CD14-positive monocyte (primary cell): ENCODE measurements around the gene CFAP126. TPM values are rescaled to one million over a fixed set of nuclear protein-coding genes. Genes with fewer than 3 reads are reported as not detected.

Source experiments
- DNase-seq, 3 donors: peaks; one replicate each; pipeline ENCODE4 v3.0.0-alpha.2; 2011 to 2022
- H2AFZ ChIP-seq: 2 replicates; pipeline ENCODE4 v1.6.0; 2012; ENCODE audit warnings: mild to moderate bottlenecking, low read depth, low read length, inconsistent platforms; ENCODE audit not compliant: insufficient read depth, poor library complexity, severe bottlenecking
- H3K27ac ChIP-seq, 2 donors: 1 replicate in 1 of 2; 2 replicates in 1 of 2; pipeline ENCODE4 v1.5.1; 2012 to 2013; ENCODE audit warnings: low read length in 2 of 2, control low read depth in 1 of 2, inconsistent platforms in 1 of 2, low read depth in 1 of 2, mild to moderate bottlenecking in 1 of 2
- H3K27me3 ChIP-seq, 2 donors: one replicate each; pipeline versions ENCODE4 v1.6.0 to v1.6.1; 2011 to 2013; ENCODE audit warnings: low read length in 2 of 2; ENCODE audit not compliant: control insufficient read depth in 2 of 2, insufficient read depth in 2 of 2
- H3K36me3 ChIP-seq, 2 donors: replicated peaks in 1 of 2; 1 replicate in 1 of 2; 2 replicates in 1 of 2; pipeline versions ENCODE4 v1.5.1 to v1.6.1; 2012 to 2013; ENCODE audit warnings: low read length in 2 of 2, control low read depth in 1 of 2, inconsistent platforms in 1 of 2, mild to moderate bottlenecking in 1 of 2; ENCODE audit not compliant: insufficient read depth in 2 of 2, control insufficient read depth in 1 of 2
- H3K4me1 ChIP-seq, 2 donors: 1 replicate in 1 of 2; 2 replicates in 1 of 2; pipeline versions ENCODE4 v1.5.1 to v1.6.1; 2012 to 2013; ENCODE audit warnings: low read length in 2 of 2, control low read depth in 1 of 2, inconsistent platforms in 1 of 2, mild to moderate bottlenecking in 1 of 2, moderate library complexity in 1 of 2; ENCODE audit not compliant: insufficient read depth in 2 of 2, control insufficient read depth in 1 of 2
- H3K4me2 ChIP-seq: replicated peaks from 2 replicates; pipeline ENCODE3; 2012; ENCODE audit warnings: low read length, moderate library complexity, mild to moderate bottlenecking; ENCODE audit not compliant: poor library complexity, severe bottlenecking; ENCODE audit errors: extremely low read depth
- H3K4me3 ChIP-seq, 3 experiments: fragments of 200-600 bp in 1 of 3; sonication (generic) in 1 of 3; replicated peaks in 1 of 3; 1 replicate in 2 of 3; 2 replicates in 1 of 3; pipeline ENCODE4 v1.5.1; 2011 to 2013; ENCODE audit warnings: low read length in 3 of 3, mild to moderate bottlenecking in 3 of 3, control low read depth in 2 of 3, low read depth in 2 of 3, inconsistent platforms in 1 of 3, moderate library complexity in 1 of 3
- H3K79me2 ChIP-seq: 2 replicates; pipeline ENCODE4 v1.6.0; 2012; ENCODE audit warnings: mild to moderate bottlenecking, control low read depth, inconsistent platforms, low read length, moderate library complexity; ENCODE audit not compliant: insufficient read depth
- H3K9ac ChIP-seq: 2 replicates; pipeline ENCODE4 v1.6.0; 2017; ENCODE audit warnings: low read length, mild to moderate bottlenecking; ENCODE audit not compliant: insufficient read depth, poor library complexity, severe bottlenecking
- H3K9me3 ChIP-seq, 2 donors: replicated peaks in 1 of 2; 1 replicate in 1 of 2; 2 replicates in 1 of 2; pipeline versions ENCODE4 v1.5.1 to v1.6.1; 2012 to 2013; ENCODE audit warnings: low read length in 2 of 2, control low read depth in 1 of 2; ENCODE audit not compliant: control insufficient read depth in 1 of 2, insufficient read depth in 1 of 2
- H4K20me1 ChIP-seq: 2 replicates; pipeline ENCODE4 v1.6.0; 2012; ENCODE audit warnings: mild to moderate bottlenecking, low read length, control low read depth, moderate library complexity; ENCODE audit not compliant: insufficient read depth
- H3K27ac Mint-ChIP-seq, 7 donors: one replicate each; pipeline ENCODE4 v1.8.0; 2020; ENCODE audit warnings: mild to moderate bottlenecking in 7 of 7, mixed read lengths in 7 of 7, moderate library complexity in 6 of 7, inconsistent platforms in 2 of 7
- H3K27me3 Mint-ChIP-seq, 3 donors: one replicate each; pipeline ENCODE4 v1.8.0; 2021 to 2022; ENCODE audit warnings: low read depth in 3 of 3, mild to moderate bottlenecking in 3 of 3, mixed read lengths in 3 of 3, moderate library complexity in 3 of 3, inconsistent platforms in 1 of 3
- H3K36me3 Mint-ChIP-seq, 2 donors: one replicate each; pipeline ENCODE4 v1.8.0; 2020; ENCODE audit warnings: mixed read lengths in 2 of 2, inconsistent platforms in 1 of 2, mild to moderate bottlenecking in 1 of 2
- H3K4me1 Mint-ChIP-seq: one replicate; pipeline ENCODE4 v1.8.0; 2020; ENCODE audit warnings: mild to moderate bottlenecking, mixed read lengths
- H3K4me3 Mint-ChIP-seq, 2 donors: one replicate each; pipeline ENCODE4 v1.8.0; 2020; ENCODE audit warnings: mild to moderate bottlenecking in 2 of 2, mixed read lengths in 2 of 2, moderate library complexity in 1 of 2
- H3K9me3 Mint-ChIP-seq, 7 donors: one replicate each; pipeline ENCODE4 v1.8.0; 2020 to 2022; ENCODE audit warnings: mixed read lengths in 7 of 7, mild to moderate bottlenecking in 6 of 7, moderate library complexity in 6 of 7, inconsistent platforms in 2 of 7
- CTCF ChIP-seq: fragments of 200-600 bp; IDR thresholded peaks from one replicate; pipeline ENCODE4 v1.8.0; 2022; ENCODE audit warnings: antibody characterized with exemption, mild to moderate bottlenecking
- WGBS: methylation state at CpG from one replicate; pipeline ENCODE4 v1.1.5; 2013; ENCODE audit warnings: missing lambda C conversion rate; ENCODE audit not compliant: insufficient coverage; 5-methylcytosine and 5-hydroxymethylcytosine counted together
- intact Hi-C, 2 donors: fragments of 100-400 bp; cut with micrococcal nuclease; formaldehyde crosslinking; loops; one replicate each; pipeline versions ENCODE4 v1.15.0 to v1.15.1; 2023
- polyA plus RNA-seq, 3 donors: library from polyadenylated mRNA; depleted of rRNA in 1 of 3; unstranded in 2 of 3; stranded (reverse) in 1 of 3; fragments of 300-500 nt in 2 of 3; fragments of >200 nt in 1 of 3; fragmentation: Illumina TruSeq in 2 of 3; gene quantifications; 1 replicate in 2 of 3; 2 replicates in 1 of 3; pipeline ENCODE4 v1.2.3, GENCODE V29; 2012 to 2021

The CFAP126 gene
- polyA plus RNA-seq, 3 donors = not detected

GRCh38 chr1:161350671-161351070 is 17.0 kb downstream of the CFAP126 start:
- Histone ChIP-seq H2AFZ (no peak overlapping the region), H3K36me3 (peaks cover 17 to 52% of the 10 kb centered on the region in 2 donors), H3K9ac (no peak overlapping the region), H4K20me1 (peaks cover 16% of the 10 kb centered on the region), H3K9me3 (no peaks in the 10 kb centered on the region), H3K27me3 (no peaks in the 10 kb centered on the region), H3K4me2 (no peak overlapping the region), H3K79me2 (no peaks in the 10 kb centered on the region), H3K27ac (peak overlapping the region in 1 of 2 donors; percentile 56), H3K4me3 (no peak overlapping the region), H3K4me1 (peaks cover 9 to 13% of the 10 kb centered on the region in 2 donors)
- no peaks in the 10 kb centered on the region for H3K27me3 Mint-ChIP-seq
- TF ChIP-seq CTCF = no peak
- H3K9me3 Mint-ChIP-seq = no peaks in the 10 kb centered on the region
- H3K27ac Mint-ChIP-seq = peak overlapping the region; percentile 30 to 84 (median 47)
- WGBS = no CpG with 5 or more reads among the region's 1 CpG
- H3K4me1 Mint-ChIP-seq = peaks cover 17% of the 10 kb centered on the region
- peaks cover 31 to 40% of the 10 kb centered on the region in 2 donors for H3K36me3 Mint-ChIP-seq
- no peak overlapping the region for H3K4me3 Mint-ChIP-seq
- intact Hi-C loops = no loop called here
- DNase-seq = peak; percentile 13 to 30 (median 20)

GRCh38 chr1:161342821-161343220 is 24.9 kb downstream of the CFAP126 start:
- no peak overlapping the region for H2AFZ ChIP-seq
- Mint-ChIP-seq H3K4me1 (no peaks in the 10 kb centered on the region), H3K36me3 (peaks cover 54 to 83% of the 10 kb centered on the region in 2 donors), H3K27me3 (peaks cover 0 to 2% (median 0%) of the 10 kb centered on the region in 3 donors), H3K9me3 (no peaks in the 10 kb centered on the region), H3K27ac (no peak overlapping the region), H3K4me3 (no peak overlapping the region)
- intact Hi-C loops = no loop called here
- H3K4me3 ChIP-seq = no peak overlapping the region
- no peaks in the 10 kb centered on the region for H4K20me1 ChIP-seq
- no peaks in the 10 kb centered on the region for H3K4me1 ChIP-seq
- WGBS = 96% methylated on average over 4 of the region's 5 CpGs
- no peak for DNase-seq
- no peak overlapping the region for H3K4me2 ChIP-seq
- no peaks in the 10 kb centered on the region for H3K79me2 ChIP-seq
- H3K36me3 ChIP-seq = peaks cover 71 to 93% of the 10 kb centered on the region in 2 donors
- no peak for TF ChIP-seq CTCF
- H3K9me3 ChIP-seq = no peaks in the 10 kb centered on the region
- no peak overlapping the region for H3K27ac ChIP-seq
- no peaks in the 10 kb centered on the region for H3K27me3 ChIP-seq
- H3K9ac ChIP-seq = no peak overlapping the region
